Nephron (organoid): ENCODE results near the gene SLC5A6.

Experiments used
- H3K27ac Mint-ChIP-seq, 3 experiments: 2 replicates each; pipeline ENCODE4 v1.8.0; 2020; ENCODE audit warnings: mixed read lengths in 3 of 3, mild to moderate bottlenecking in 2 of 3, moderate library complexity in 1 of 3
- H3K27me3 Mint-ChIP-seq: 2 replicates; pipeline ENCODE4 v1.8.0; 2021; ENCODE audit warnings: low read depth, mild to moderate bottlenecking, moderate library complexity, mixed read lengths
- H3K36me3 Mint-ChIP-seq: 2 replicates; pipeline ENCODE4 v1.8.0; 2020; ENCODE audit warnings: low read depth, mixed read lengths
- H3K4me1 Mint-ChIP-seq: 2 replicates; pipeline ENCODE4 v1.8.0; 2020; ENCODE audit warnings: mixed read lengths
- H3K4me3 Mint-ChIP-seq, 3 experiments: 2 replicates each; pipeline ENCODE4 v1.8.0; 2020; ENCODE audit warnings: mild to moderate bottlenecking in 3 of 3, mixed read lengths in 3 of 3, moderate library complexity in 2 of 3
- H3K9me3 Mint-ChIP-seq: 2 replicates; pipeline ENCODE4 v1.8.0; 2020; ENCODE audit warnings: mixed read lengths
- TF ChIP-seq, protein P1 (sequence below), 3 experiments: fragments of 200-600 bp; sonication (generic); IDR thresholded peaks; one replicate each; pipeline ENCODE4 v1.5.0; 2021; ENCODE audit warnings: antibody characterized with exemption in 3 of 3; ENCODE audit not compliant: unreplicated experiment in 3 of 3

SLC5A6 gene

DNA sequence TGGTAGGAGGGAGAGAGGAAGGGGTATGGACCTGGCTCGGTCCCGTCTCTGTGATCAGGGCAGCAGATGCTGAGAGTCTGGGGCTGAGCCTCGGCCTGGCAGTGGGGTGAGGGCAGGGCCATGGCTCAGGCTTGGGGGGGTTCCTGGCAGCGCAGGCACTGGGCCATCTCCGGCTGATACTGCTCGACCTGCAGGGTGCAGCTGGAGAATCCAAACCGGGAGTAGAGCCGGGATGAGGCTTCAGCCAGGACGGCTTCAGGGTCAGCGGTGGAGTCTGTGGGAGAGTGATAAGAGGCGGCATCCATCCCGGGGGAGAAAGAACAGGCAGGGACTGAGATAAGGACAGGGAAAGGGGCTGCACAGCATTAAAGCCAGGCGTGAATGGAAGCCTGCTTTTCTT is 43.1 kb upstream of the SLC5A6 start:
- Mint-ChIP-seq H3K4me3 (no peak overlapping the region), H3K4me1 (peaks cover 24% of the 10 kb centered on the region), H3K9me3 (no peaks in the 10 kb centered on the region), H3K27ac (peak overlapping the region in 2 of 3 experiments; percentile 19 to 38), H3K36me3 (no peaks in the 10 kb centered on the region), H3K27me3 (peaks cover 52% of the 10 kb centered on the region)
- TF ChIP-seq, protein P1, sequence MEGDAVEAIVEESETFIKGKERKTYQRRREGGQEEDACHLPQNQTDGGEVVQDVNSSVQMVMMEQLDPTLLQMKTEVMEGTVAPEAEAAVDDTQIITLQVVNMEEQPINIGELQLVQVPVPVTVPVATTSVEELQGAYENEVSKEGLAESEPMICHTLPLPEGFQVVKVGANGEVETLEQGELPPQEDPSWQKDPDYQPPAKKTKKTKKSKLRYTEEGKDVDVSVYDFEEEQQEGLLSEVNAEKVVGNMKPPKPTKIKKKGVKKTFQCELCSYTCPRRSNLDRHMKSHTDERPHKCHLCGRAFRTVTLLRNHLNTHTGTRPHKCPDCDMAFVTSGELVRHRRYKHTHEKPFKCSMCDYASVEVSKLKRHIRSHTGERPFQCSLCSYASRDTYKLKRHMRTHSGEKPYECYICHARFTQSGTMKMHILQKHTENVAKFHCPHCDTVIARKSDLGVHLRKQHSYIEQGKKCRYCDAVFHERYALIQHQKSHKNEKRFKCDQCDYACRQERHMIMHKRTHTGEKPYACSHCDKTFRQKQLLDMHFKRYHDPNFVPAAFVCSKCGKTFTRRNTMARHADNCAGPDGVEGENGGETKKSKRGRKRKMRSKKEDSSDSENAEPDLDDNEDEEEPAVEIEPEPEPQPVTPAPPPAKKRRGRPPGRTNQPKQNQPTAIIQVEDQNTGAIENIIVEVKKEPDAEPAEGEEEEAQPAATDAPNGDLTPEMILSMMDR (IDR thresholded peaks at IDR 0.05; ENCODE audit: unreplicated experiment in 3 of 3) = no peak

DNA sequence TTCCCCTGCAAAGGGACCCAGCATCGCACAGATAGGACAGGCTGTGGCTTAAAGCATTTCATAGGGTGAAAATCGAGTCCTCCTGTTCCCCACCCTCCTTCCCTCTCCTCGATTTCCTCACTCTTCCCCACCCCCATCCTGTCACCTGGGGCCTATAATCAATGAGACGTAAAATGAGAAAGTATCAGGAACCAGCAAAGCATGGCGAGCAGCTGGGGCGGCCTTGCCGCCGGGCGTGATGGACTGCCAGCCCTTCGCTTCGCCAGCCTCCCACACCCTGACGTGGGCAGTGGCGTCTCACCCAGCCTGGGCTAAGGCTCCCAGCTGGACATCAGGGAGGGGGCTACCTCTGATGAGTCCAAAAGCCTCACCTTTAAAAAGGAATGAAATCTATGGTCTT is 39.7 kb upstream of the SLC5A6 start:
- H3K27me3 Mint-ChIP-seq = peaks cover 24% of the 10 kb centered on the region
- peak overlapping the region in 2 of 3 experiments; percentile 46 to 90 for H3K27ac Mint-ChIP-seq
- H3K4me3 Mint-ChIP-seq = no peak overlapping the region
- H3K4me1 Mint-ChIP-seq = peaks cover 38% of the 10 kb centered on the region
- H3K9me3 Mint-ChIP-seq = no peaks in the 10 kb centered on the region
- TF ChIP-seq, protein P1 (IDR thresholded peaks at IDR 0.05; ENCODE audit: unreplicated experiment in 3 of 3) = no peak
- H3K36me3 Mint-ChIP-seq = no peaks in the 10 kb centered on the region

DNA sequence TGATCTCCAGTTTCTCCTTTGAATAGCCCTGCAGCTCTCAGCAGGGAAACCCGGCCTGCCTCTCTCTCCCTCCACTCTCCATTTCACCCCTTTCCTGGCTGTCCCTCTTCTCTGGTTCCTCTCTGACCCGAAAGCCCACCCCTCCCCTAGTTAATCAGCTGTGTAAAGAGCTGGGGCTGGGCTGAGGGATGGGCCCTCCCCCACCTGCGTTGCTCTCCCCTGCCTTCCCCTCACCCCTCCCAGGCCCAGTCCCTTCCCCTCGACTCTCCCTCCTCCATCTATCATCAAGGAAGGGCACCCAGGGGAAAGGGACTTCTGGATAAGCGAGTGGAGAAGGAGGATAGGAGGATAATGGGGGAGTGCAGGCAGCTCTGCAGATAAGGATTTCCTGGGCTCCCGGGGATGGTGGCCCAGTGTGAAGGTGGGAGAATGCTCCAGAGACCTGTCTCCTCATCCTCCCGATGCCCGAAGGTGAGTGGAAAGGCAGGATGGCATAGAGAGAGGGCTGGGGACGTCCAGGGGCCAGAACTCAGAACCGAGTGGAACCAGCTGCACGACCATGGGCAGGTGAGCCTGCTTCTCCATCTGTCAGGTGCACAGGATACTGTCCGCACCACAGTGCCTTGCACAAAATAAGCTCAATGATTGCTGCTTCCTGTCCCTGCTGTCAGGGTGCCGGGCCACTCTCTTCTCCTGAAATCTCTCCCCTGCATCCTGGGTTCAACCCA is 38.7 kb upstream of the SLC5A6 start:
- no peak overlapping the region for H3K4me3 Mint-ChIP-seq
- H3K36me3 Mint-ChIP-seq = no peaks in the 10 kb centered on the region

DNA sequence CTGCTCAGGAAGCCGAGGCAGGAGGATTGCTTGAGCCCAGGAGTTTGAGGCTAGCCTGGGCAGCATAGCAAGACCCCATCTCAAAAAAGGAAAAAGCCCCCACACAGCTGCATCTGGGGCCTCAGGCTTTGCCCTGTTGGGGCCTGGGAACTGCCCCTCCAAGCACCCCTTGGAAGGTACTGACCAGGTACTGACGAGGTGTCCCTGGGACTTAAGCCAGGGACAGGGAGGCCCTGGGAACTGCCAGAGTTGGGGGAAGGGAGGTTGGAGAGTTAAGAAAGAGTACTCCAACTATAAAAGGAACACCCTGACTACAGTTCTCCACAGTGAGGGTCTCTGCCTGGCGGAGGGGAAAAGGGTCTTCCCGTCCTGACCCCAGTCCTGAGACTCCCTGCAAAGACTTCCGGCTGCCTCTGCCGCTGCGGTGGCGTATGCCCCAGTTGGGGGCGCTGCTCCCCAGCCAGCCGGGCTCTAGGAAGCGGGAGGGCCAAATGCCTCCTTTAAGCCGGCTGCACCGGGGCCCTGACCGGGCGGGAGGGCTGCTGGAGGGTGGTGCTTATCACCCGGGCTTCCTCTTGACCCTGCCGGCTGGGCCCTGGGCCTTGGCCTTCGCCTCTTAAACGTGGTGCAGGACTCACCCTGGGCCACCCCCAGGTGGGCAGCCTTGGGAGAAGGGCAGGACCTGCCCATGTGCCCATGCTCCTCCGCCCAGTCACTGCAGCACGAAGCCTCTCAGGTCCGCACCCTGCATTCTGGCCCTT is 38.0 kb upstream of the SLC5A6 start:
- Mint-ChIP-seq H3K27me3 (peaks cover 17% of the 10 kb centered on the region), H3K36me3 (no peaks in the 10 kb centered on the region), H3K9me3 (no peaks in the 10 kb centered on the region), H3K4me1 (peaks cover 27% of the 10 kb centered on the region), H3K4me3 (no peak overlapping the region), H3K27ac (peak overlapping the region; percentile 68 to 96 (median 90))
- TF ChIP-seq, protein P1 (IDR thresholded peaks at IDR 0.05; ENCODE audit: unreplicated experiment in 3 of 3) = peak; percentile 60 to 83 (median 77)

More for the DNA sequence above, 38.7 kb upstream of the SLC5A6 start:
- no peaks in the 10 kb centered on the region for H3K9me3 Mint-ChIP-seq
- H3K27ac Mint-ChIP-seq = peak overlapping the region in 2 of 3 experiments; percentile 46 to 90
- peaks cover 20% of the 10 kb centered on the region for H3K27me3 Mint-ChIP-seq
- TF ChIP-seq, protein P1 (IDR thresholded peaks at IDR 0.05; ENCODE audit: unreplicated experiment in 3 of 3) = no peak
- peaks cover 33% of the 10 kb centered on the region for H3K4me1 Mint-ChIP-seq

DNA sequence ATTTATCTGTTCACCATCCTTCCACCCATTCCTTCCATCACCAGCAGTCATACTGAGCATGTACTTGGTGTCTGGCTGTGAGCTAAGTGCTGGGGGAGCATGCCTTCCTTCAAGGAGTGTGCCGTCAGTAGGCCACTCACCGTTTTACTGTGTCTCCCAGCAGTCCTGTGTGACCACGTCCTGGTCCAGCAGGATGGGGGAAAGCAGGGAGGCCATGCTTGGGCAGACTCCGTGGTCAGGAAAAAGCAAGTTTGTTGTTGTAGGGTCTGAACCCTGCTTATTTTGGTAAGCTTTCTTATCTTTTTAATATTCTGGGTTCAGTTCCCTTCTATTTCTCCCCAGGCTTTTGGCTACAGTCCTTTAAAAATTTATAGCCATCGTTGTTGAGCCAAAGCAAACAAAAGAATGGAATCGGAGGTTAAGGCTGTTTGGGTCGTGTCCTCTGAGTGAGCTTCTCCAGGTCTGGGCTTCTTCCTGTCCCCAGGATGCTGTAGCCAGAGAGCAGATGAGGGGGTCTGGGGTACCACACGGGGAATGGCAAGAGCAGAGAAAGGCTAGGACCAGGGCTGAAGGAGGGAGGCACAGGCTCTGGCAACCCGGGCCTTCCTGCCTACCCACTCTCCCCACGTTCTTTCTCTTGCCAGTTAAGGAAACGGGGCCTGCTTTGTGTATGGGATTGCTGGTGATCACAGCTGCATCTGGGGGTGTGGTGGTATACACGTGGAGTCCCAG is 37.3 kb upstream of the SLC5A6 start:
- no peaks in the 10 kb centered on the region for H3K36me3 Mint-ChIP-seq
- H3K4me3 Mint-ChIP-seq = peak overlapping the region in 1 of 3 experiments; percentile 7
- H3K27ac Mint-ChIP-seq = peak overlapping the region; percentile 68 to 96 (median 90)
- no peaks in the 10 kb centered on the region for H3K9me3 Mint-ChIP-seq
- peaks cover 27% of the 10 kb centered on the region for H3K4me1 Mint-ChIP-seq
- TF ChIP-seq, protein P1 (IDR thresholded peaks at IDR 0.05; ENCODE audit: unreplicated experiment in 3 of 3) = no peak
- H3K27me3 Mint-ChIP-seq = peaks cover 10% of the 10 kb centered on the region
